ENCODE results near the gene SLC6A18. TPM values are rescaled to one million over a fixed set of nuclear protein-coding genes. Genes with fewer than 3 reads are reported as not detected.

The SLC6A18 gene
- total and polyA plus RNA-seq, 2 of the 13 experiments (the other 11 are each of a cell fraction or from before 2014, with no cell fraction given) = not detected

GRCh38 chr5:1185629-1186350 is 39.4 kb upstream of the SLC6A18 start (continued):
- TF ChIP-seq, protein P1, sequence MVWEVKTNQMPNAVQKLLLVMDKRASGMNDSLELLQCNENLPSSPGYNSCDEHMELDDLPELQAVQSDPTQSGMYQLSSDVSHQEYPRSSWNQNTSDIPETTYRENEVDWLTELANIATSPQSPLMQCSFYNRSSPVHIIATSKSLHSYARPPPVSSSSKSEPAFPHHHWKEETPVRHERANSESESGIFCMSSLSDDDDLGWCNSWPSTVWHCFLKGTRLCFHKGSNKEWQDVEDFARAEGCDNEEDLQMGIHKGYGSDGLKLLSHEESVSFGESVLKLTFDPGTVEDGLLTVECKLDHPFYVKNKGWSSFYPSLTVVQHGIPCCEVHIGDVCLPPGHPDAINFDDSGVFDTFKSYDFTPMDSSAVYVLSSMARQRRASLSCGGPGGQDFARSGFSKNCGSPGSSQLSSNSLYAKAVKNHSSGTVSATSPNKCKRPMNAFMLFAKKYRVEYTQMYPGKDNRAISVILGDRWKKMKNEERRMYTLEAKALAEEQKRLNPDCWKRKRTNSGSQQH (CRISPR knock-in tag; IDR thresholded peaks at IDR 0.05; ENCODE audit: low read depth) = no peak
- peak; percentile 70; the same call in 1 of the 2 replicates for TF ChIP-seq ATF7-NPFF (CRISPR knock-in tag; IDR thresholded peaks at IDR 0.05; ENCODE audit: low read depth)
- no peak for TF ChIP-seq ZNF776 (CRISPR knock-in tag; IDR thresholded peaks at IDR 0.05)
- TF ChIP-seq ZBTB7B (CRISPR knock-in tag; IDR thresholded peaks at IDR 0.05) = peak; percentile 82; the same call in 1 of the 2 replicates
- TF ChIP-seq ZFY (CRISPR knock-in tag; IDR thresholded peaks at IDR 0.05) = peak; percentile 76
- no peak for TF ChIP-seq ZBTB2 (CRISPR knock-in tag; IDR thresholded peaks at IDR 0.05; ENCODE audit: low read depth)
- 0 out of 2 replicates have a peak, but pooled peaks have one; percentile 10 for TF ChIP-seq HNF1B (CRISPR knock-in tag; IDR thresholded peaks at IDR 0.05)
- TF ChIP-seq CCDC6 (CRISPR knock-in tag; IDR thresholded peaks at IDR 0.05) = no peak
- TF ChIP-seq SOX13 (IDR thresholded peaks at IDR 0.05) = no peak
- peak in 1 of 2 experiments; percentile 81; a peak in 2 of 4 replicates for TF ChIP-seq SOX13 (CRISPR knock-in tag; conservative IDR thresholded peaks at IDR 0.05 in 1 of 2, IDR thresholded peaks at IDR 0.05 in 1 of 2)
- no peak for TF ChIP-seq HOXA9 (CRISPR knock-in tag; IDR thresholded peaks at IDR 0.05; ENCODE audit: borderline replicate concordance)
- peak; percentile 35; the same call in 1 of the 2 replicates for TF ChIP-seq ZKSCAN8 (CRISPR knock-in tag; IDR thresholded peaks at IDR 0.05; ENCODE audit: borderline replicate concordance)
- TF ChIP-seq ZMYM4 (CRISPR knock-in tag; IDR thresholded peaks at IDR 0.05) = peak; percentile 25; the same call in 1 of the 2 replicates
- no peak for TF ChIP-seq HCFC1 (IDR thresholded peaks at IDR 0.05; ENCODE audit: low read depth, low read length)
- TF ChIP-seq SRY (CRISPR knock-in tag; IDR thresholded peaks at IDR 0.05) = no peak
- TF ChIP-seq, protein P2, sequence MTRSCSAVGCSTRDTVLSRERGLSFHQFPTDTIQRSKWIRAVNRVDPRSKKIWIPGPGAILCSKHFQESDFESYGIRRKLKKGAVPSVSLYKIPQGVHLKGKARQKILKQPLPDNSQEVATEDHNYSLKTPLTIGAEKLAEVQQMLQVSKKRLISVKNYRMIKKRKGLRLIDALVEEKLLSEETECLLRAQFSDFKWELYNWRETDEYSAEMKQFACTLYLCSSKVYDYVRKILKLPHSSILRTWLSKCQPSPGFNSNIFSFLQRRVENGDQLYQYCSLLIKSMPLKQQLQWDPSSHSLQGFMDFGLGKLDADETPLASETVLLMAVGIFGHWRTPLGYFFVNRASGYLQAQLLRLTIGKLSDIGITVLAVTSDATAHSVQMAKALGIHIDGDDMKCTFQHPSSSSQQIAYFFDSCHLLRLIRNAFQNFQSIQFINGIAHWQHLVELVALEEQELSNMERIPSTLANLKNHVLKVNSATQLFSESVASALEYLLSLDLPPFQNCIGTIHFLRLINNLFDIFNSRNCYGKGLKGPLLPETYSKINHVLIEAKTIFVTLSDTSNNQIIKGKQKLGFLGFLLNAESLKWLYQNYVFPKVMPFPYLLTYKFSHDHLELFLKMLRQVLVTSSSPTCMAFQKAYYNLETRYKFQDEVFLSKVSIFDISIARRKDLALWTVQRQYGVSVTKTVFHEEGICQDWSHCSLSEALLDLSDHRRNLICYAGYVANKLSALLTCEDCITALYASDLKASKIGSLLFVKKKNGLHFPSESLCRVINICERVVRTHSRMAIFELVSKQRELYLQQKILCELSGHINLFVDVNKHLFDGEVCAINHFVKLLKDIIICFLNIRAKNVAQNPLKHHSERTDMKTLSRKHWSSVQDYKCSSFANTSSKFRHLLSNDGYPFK (CRISPR knock-in tag; IDR thresholded peaks at IDR 0.05; ENCODE audit: borderline replicate concordance) = peak; percentile 58; the same call in 1 of the 2 replicates
- TF ChIP-seq CEBPB (IDR thresholded peaks at IDR 0.05; ENCODE audit: borderline replicate concordance, low read depth, low read length) = no peak
- peak; percentile 83 for TF ChIP-seq ZNF230 (CRISPR knock-in tag; IDR thresholded peaks at IDR 0.05)
- no peak for TF ChIP-seq FOXA1 (IDR thresholded peaks at IDR 0.05)
- peak; percentile 80 for TF ChIP-seq FOXA1 (CRISPR knock-in tag; IDR thresholded peaks at IDR 0.05)
- TF ChIP-seq CBX5 (CRISPR knock-in tag; IDR thresholded peaks at IDR 0.05; ENCODE audit: borderline replicate concordance) = peak; percentile 73; the same call in 1 of the 2 replicates
- TF ChIP-seq ZFP62 (CRISPR knock-in tag; IDR thresholded peaks at IDR 0.05) = no peak
- TF ChIP-seq ZNF614 (CRISPR knock-in tag; IDR thresholded peaks at IDR 0.05; ENCODE audit: borderline replicate concordance) = no peak
- TF ChIP-seq GABPB1 (CRISPR knock-in tag; IDR thresholded peaks at IDR 0.05) = peak; percentile 60

All from HepG2 (cell line).